ENCODE results near the gene GRM4.

GRM4 gene

GRCh38 chr6:34106421-34106820 is 39.5 kb downstream of the GRM4 start:
- no peak for DNase-seq

- no peak for DNase-seq
Measured at GRCh38 chr6:34104628-34105027, 41.3 kb downstream of the GRM4 start.

- DNase-seq: no peak
Measured at GRCh38 chr6:34104186-34104585, 41.7 kb downstream of the GRM4 start.

GRCh38 chr6:34103321-34103720 is 42.6 kb downstream of the GRM4 start:
- DNase-seq: no peak

GRCh38 chr6:34102696-34103095 is 43.2 kb downstream of the GRM4 start:
- no peak for DNase-seq

- no peak for DNase-seq
Measured at GRCh38 chr6:34102099-34102656, 43.7 kb downstream of the GRM4 start.

- DNase-seq: no peak
Measured at GRCh38 chr6:34100788-34101187, 45.1 kb downstream of the GRM4 start.

- no peak for DNase-seq
Measured at GRCh38 chr6:34099878-34100277, 46.0 kb downstream of the GRM4 start.

GRCh38 chr6:34098045-34098936 is 47.6 kb downstream of the GRM4 start:
- no peak for DNase-seq

- DNase-seq: no peak
Measured at GRCh38 chr6:34096814-34097213, 49.1 kb downstream of the GRM4 start.

GRCh38 chr6:34096193-34096592 is 49.7 kb downstream of the GRM4 start:
- DNase-seq: no peak

- no peak for DNase-seq
Measured at GRCh38 chr6:34095741-34096140, 50.1 kb downstream of the GRM4 start.

GRCh38 chr6:34095136-34095505 is 50.8 kb downstream of the GRM4 start:
- no peak for DNase-seq

- DNase-seq: no peak
Measured at GRCh38 chr6:34094474-34095135, 51.3 kb downstream of the GRM4 start.

- no peak for DNase-seq
Measured at GRCh38 chr6:34093854-34094430, 51.9 kb downstream of the GRM4 start.

- DNase-seq: no peak
Measured at GRCh38 chr6:34093206-34093605, 52.7 kb downstream of the GRM4 start.

- no peak for DNase-seq
Measured at GRCh38 chr6:34092631-34093030, 53.3 kb downstream of the GRM4 start.

GRCh38 chr6:34090935-34091334 is 55.0 kb downstream of the GRM4 start:
- no peak for DNase-seq

GRCh38 chr6:34090529-34090928 is 55.4 kb downstream of the GRM4 start:
- no peak for DNase-seq

- no peak for DNase-seq
Measured at GRCh38 chr6:34086558-34086957, 59.3 kb downstream of the GRM4 start.

- no peak for DNase-seq
Measured at GRCh38 chr6:34085453-34086170, 60.3 kb downstream of the GRM4 start.

- no peak for DNase-seq
Measured at GRCh38 chr6:34084591-34085290, 61.1 kb downstream of the GRM4 start.
